ENCODE results near the gene PIP4K2C.
"Not testable (repeated sequence)": the region's sequence is repeated elsewhere in the genome, so short reads cannot be mapped to it uniquely, and the experiment has no call there.

PIP4K2C gene

GRCh38 chr12:57641699-57642442 is 50.9 kb downstream of the PIP4K2C start:
- no peak for DNase-seq

GRCh38 chr12:57645990-57646658 is 55.1 kb downstream of the PIP4K2C start:
- DNase-seq, result not testable (repeated sequence)

GRCh38 chr12:57646659-57647049 is 55.7 kb downstream of the PIP4K2C start:
- DNase-seq, result not testable (repeated sequence)

Data from NCI-H1105 (cell line).